GM23248 (cell line): ENCODE results near the gene NCOA5.

Experiments
- EZH2 ChIP-seq: fragments of 200-600 bp; sonication (generic); IDR thresholded peaks from 2 replicates; pipeline ENCODE4 v1.6.1; 2018; ENCODE audit warnings: antibody characterized with exemption, mild to moderate bottlenecking; ENCODE audit not compliant: insufficient read depth, poor library complexity, severe bottlenecking
- EZH2phosphoT487 ChIP-seq: fragments of 200-600 bp; sonication (generic); IDR thresholded peaks from 2 replicates; pipeline ENCODE4 v1.6.1; 2018; ENCODE audit warnings: antibody characterized with exemption, moderate library complexity, mild to moderate bottlenecking, low read depth; ENCODE audit not compliant: insufficient read depth

DNA sequence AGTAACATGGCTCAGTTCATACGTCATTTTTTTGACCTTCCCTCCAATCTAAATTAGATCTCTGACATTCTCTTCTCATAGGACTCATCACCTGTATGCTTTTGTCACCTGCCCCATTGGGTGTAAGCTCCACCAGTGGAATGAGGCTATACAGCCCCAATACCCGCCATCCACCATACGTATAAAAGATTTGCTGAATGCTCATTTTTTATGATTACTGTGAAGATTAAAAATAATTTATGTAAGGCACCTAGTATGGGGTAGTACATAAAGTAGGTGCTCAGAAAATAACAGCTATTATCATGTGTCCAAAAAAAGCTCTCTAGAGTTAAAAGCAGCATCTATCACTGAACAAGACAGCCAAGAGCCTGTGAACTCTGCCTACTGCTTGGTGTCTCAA lies 24.1 kb downstream of the NCOA5 start:
- TF ChIP-seq EZH2 (no peak), EZH2phosphoT487 (no peak)
